Esophagus muscularis mucosa (tissue), 4 donors: ENCODE data around the gene IQCM. TPM values are rescaled to one million over a fixed set of nuclear protein-coding genes. Genes with fewer than 3 reads are reported as not detected.

Experiments used
- DNase-seq: peaks from one replicate; pipeline ENCODE4 v3.0.0-alpha.2; 2017; ENCODE audit errors: extremely low spot score
- H3K27ac ChIP-seq, 4 donors: fragments of 200-600 bp; sonication (generic); replicated peaks in 1 of 4; 1 replicate in 3 of 4; 2 replicates in 1 of 4; pipeline ENCODE4 v1.5.1; 2016 to 2019; ENCODE audit warnings: mild to moderate bottlenecking in 1 of 4
- H3K27me3 ChIP-seq, 4 donors: fragments of 200-600 bp; sonication (generic); one replicate each; pipeline versions ENCODE4 v1.5.1 to v1.6.0; 2016 to 2019
- H3K36me3 ChIP-seq, 4 donors: fragments of 200-600 bp; sonication (generic); one replicate each; pipeline ENCODE4 v1.5.1; 2016 to 2019
- H3K4me1 ChIP-seq, 4 donors: fragments of 200-600 bp; sonication (generic); one replicate each; pipeline ENCODE4 v1.5.1; 2016 to 2019
- H3K4me3 ChIP-seq, 4 donors: fragments of 200-600 bp; sonication (generic); 1 replicate in 2 of 4; 2 replicates in 2 of 4; pipeline ENCODE4 v1.5.1; 2016 to 2019; ENCODE audit warnings: mild to moderate bottlenecking in 4 of 4, moderate library complexity in 1 of 4
- H3K9me3 ChIP-seq, 4 donors: fragments of 200-600 bp; sonication (generic); 1 replicate in 3 of 4; 2 replicates in 1 of 4; pipeline ENCODE4 v1.5.1; 2016 to 2019
- CTCF ChIP-seq, 3 experiments: fragments of 200-600 bp in 2 of 3; fragments of 450-650 bp in 1 of 3; sonication (generic) in 2 of 3; IDR thresholded peaks; one replicate each; pipeline ENCODE4 v1.5.1; 2017 to 2019; ENCODE audit warnings: antibody characterized with exemption in 3 of 3, mild to moderate bottlenecking in 2 of 3, moderate library complexity in 1 of 3
- EP300 ChIP-seq: sonication (generic); formaldehyde crosslinking; IDR thresholded peaks from one replicate; pipeline ENCODE4 v1.6.1; 2017; ENCODE audit warnings: antibody characterized with exemption
- POLR2A ChIP-seq: fragments of 450-650 bp; IDR thresholded peaks from one replicate; pipeline ENCODE4 v1.6.1; 2017; ENCODE audit warnings: antibody characterized with exemption, moderate library complexity, mild to moderate bottlenecking, low read depth
- POLR2AphosphoS5 ChIP-seq, 2 donors: sonication (generic); formaldehyde crosslinking; IDR thresholded peaks; one replicate each; pipeline ENCODE4 v1.6.1; 2017; ENCODE audit warnings: antibody characterized with exemption in 2 of 2
- WGBS: methylation state at CpG from one replicate; pipeline ENCODE4 v1.1.5; 2018; 5-methylcytosine and 5-hydroxymethylcytosine counted together
- intact Hi-C: fragments of 100-400 bp; cut with DNase I; formaldehyde crosslinking; loops from one replicate; pipeline ENCODE4 v1.15.1; 2023
- total RNA-seq, 4 donors: library from RNA; depleted of rRNA; stranded (reverse); fragments of >200 nt; gene quantifications; one replicate each; pipeline versions ENCODE4 v1.1.0 to v1.2.1, GENCODE V29; 2016

IQCM gene
- total RNA-seq, 4 donors from 2014 or later = not detected

GRCh38 chr4:149794352-149794751 lies 21.3 kb downstream of the IQCM start:
- TF ChIP-seq POLR2AphosphoS5 (IDR thresholded peaks at IDR 0.05) (no peak), EP300 (no peak), POLR2A (no peak), CTCF (IDR thresholded peaks at IDR 0.05) (no peak)
- no peak for DNase-seq
- no peaks in the 10 kb centered on the region for H3K36me3 ChIP-seq
- no peaks in the 10 kb centered on the region for H3K9me3 ChIP-seq
- no peak overlapping the region for H3K27ac ChIP-seq
- no peaks in the 10 kb centered on the region for H3K27me3 ChIP-seq
- no peak overlapping the region for H3K4me3 ChIP-seq
- WGBS = 92% methylated on average over 1 of the region's 1 CpG
- intact Hi-C loops = no loop called here
- H3K4me1 ChIP-seq = no peaks in the 10 kb centered on the region

- H3K4me1 ChIP-seq = no peaks in the 10 kb centered on the region
- intact Hi-C loops = no loop called here
- no peaks in the 10 kb centered on the region for H3K27me3 ChIP-seq
- H3K27ac ChIP-seq = no peak overlapping the region
- no peak for TF ChIP-seq POLR2AphosphoS5 (IDR thresholded peaks at IDR 0.05)
- no peak for TF ChIP-seq CTCF (IDR thresholded peaks at IDR 0.05)
- TF ChIP-seq EP300 = no peak
- no peak for TF ChIP-seq POLR2A
- H3K36me3 ChIP-seq = no peaks in the 10 kb centered on the region
- H3K9me3 ChIP-seq = no peaks in the 10 kb centered on the region
- H3K4me3 ChIP-seq = no peak overlapping the region
- DNase-seq = no peak
Observed at GRCh38 chr4:149793459-149793858, 22.2 kb downstream of the IQCM start.

- no peak for DNase-seq
- H3K27ac ChIP-seq = no peak overlapping the region
- 53% methylated on average over 1 of the region's 1 CpG for WGBS
- H3K4me3 ChIP-seq = no peak overlapping the region
- no peaks in the 10 kb centered on the region for H3K9me3 ChIP-seq
- no peaks in the 10 kb centered on the region for H3K4me1 ChIP-seq
- H3K36me3 ChIP-seq = no peaks in the 10 kb centered on the region
- no peaks in the 10 kb centered on the region for H3K27me3 ChIP-seq
- TF ChIP-seq POLR2AphosphoS5 (IDR thresholded peaks at IDR 0.05) (no peak), POLR2A (no peak), CTCF (IDR thresholded peaks at IDR 0.05) (no peak), EP300 (no peak)
- intact Hi-C loops = no loop called here
Observed at GRCh38 chr4:149791851-149792250, 23.8 kb downstream of the IQCM start.

GRCh38 chr4:149790172-149790907 lies 25.3 kb downstream of the IQCM start:
- intact Hi-C loops = no loop called here
- Histone ChIP-seq H3K27me3 (no peaks in the 10 kb centered on the region), H3K27ac (no peak overlapping the region), H3K4me1 (no peaks in the 10 kb centered on the region), H3K4me3 (no peak overlapping the region), H3K36me3 (no peaks in the 10 kb centered on the region), H3K9me3 (no peaks in the 10 kb centered on the region)
- no peak for DNase-seq
- WGBS = 65% methylated on average over 4 of the region's 4 CpGs
- TF ChIP-seq POLR2AphosphoS5 (IDR thresholded peaks at IDR 0.05) (no peak), POLR2A (no peak), CTCF (IDR thresholded peaks at IDR 0.05) (no peak), EP300 (no peak)

- TF ChIP-seq POLR2AphosphoS5 (IDR thresholded peaks at IDR 0.05) (no peak), EP300 (no peak), CTCF (IDR thresholded peaks at IDR 0.05) (no peak), POLR2A (no peak)
- Histone ChIP-seq H3K36me3 (no peaks in the 10 kb centered on the region), H3K9me3 (no peaks in the 10 kb centered on the region), H3K27me3 (no peaks in the 10 kb centered on the region), H3K4me1 (no peaks in the 10 kb centered on the region), H3K4me3 (no peak overlapping the region), H3K27ac (no peak overlapping the region)
- intact Hi-C loops = no loop called here
- no peak for DNase-seq
- 82% methylated on average over 4 of the region's 4 CpGs for WGBS
Observed at GRCh38 chr4:149788300-149788699, 27.3 kb downstream of the IQCM start.
